Measurements from ENCODE around the gene RHBDD1.

RHBDD1 gene

GRCh38 chr2:226790431-226790830 lies 45.4 kb upstream of the RHBDD1 start:
- Histone ChIP-seq H3K27ac (ENCODE audit: low read depth, low read length) (no peak overlapping the region), H4K12ac (ENCODE audit: low read depth, low read length) (no peak overlapping the region), H3K18ac (ENCODE audit: low read length) (no peak overlapping the region), H3K4me1 (ENCODE audit: control insufficient read depth in 1 of 2, insufficient read depth in 2 of 2, low read length in 2 of 2) (peaks cover 12 to 14% of the 10 kb centered on the region in 2 experiments), H2BK120ac (ENCODE audit: insufficient read depth, low read length, poor library complexity) (no peak overlapping the region), H3K79me2 (ENCODE audit: control insufficient read depth, insufficient read depth, low read length, poor library complexity) (peaks cover 5% of the 10 kb centered on the region), H2AFZ (ENCODE audit: insufficient read depth, low read length, poor library complexity) (peak overlapping the region; percentile 25), H2AK5ac (ENCODE audit: low read length) (no peak overlapping the region), H4K8ac (ENCODE audit: low read depth, low read length) (no peak overlapping the region), H3K9me3 (ENCODE audit: insufficient read depth, low read depth, low read length) (peaks cover 2% of the 10 kb centered on the region), H3K36me3 (ENCODE audit: control insufficient read depth in 1 of 2, insufficient read depth in 2 of 2, low read length in 2 of 2) (peaks cover 4% of the 10 kb centered on the region in 2 experiments), H3K14ac (ENCODE audit: low read length) (no peak overlapping the region), H3K79me1 (ENCODE audit: low read length) (peaks cover 11% of the 10 kb centered on the region), H3K4me2 (ENCODE audit: low read length) (peak overlapping the region; percentile 93), H3K4ac (ENCODE audit: low read depth, low read length) (peak overlapping the region; percentile 40), H3K23ac (ENCODE audit: low read length) (no peak overlapping the region), H4K91ac (ENCODE audit: low read depth, low read length) (no peak overlapping the region), H3K4me3 (ENCODE audit: low read depth, low read length) (no peak overlapping the region), H3K27me3 (ENCODE audit: insufficient read depth, low read length) (no peaks in the 10 kb centered on the region), H2BK5ac (ENCODE audit: low read depth, low read length, poor library complexity) (no peak overlapping the region), H3K9ac (ENCODE audit: low read length) (no peak overlapping the region), H2BK12ac (ENCODE audit: low read length) (no peak overlapping the region)
- no CpG with 5 or more reads among the region's 2 CpGs for WGBS (ENCODE audit: extremely low coverage, insufficient coverage, insufficient read length)
- no peak for DNase-seq

- H2AFZ ChIP-seq (ENCODE audit: insufficient read depth, low read length, poor library complexity): peak overlapping the region; percentile 62
- H3K4me2 ChIP-seq (ENCODE audit: low read length): peak overlapping the region; percentile 93
- peak overlapping the region; percentile 91 for H3K18ac ChIP-seq (ENCODE audit: low read length)
- H3K36me3 ChIP-seq (ENCODE audit: control insufficient read depth in 1 of 2, insufficient read depth in 2 of 2, low read length in 2 of 2): peaks cover 10 to 11% of the 10 kb centered on the region in 2 experiments
- H3K79me2 ChIP-seq (ENCODE audit: control insufficient read depth, insufficient read depth, low read length, poor library complexity): peaks cover 12% of the 10 kb centered on the region
- H3K4ac ChIP-seq (ENCODE audit: low read depth, low read length): peak overlapping the region; percentile 46
- H3K23ac ChIP-seq (ENCODE audit: low read length): no peak overlapping the region
- peak overlapping the region; percentile 85 for H3K4me3 ChIP-seq (ENCODE audit: low read depth, low read length)
- peaks cover 11% of the 10 kb centered on the region for H3K79me1 ChIP-seq (ENCODE audit: low read length)
- peak overlapping the region; percentile 73 for H4K12ac ChIP-seq (ENCODE audit: low read depth, low read length)
- peaks cover 17 to 19% of the 10 kb centered on the region in 2 experiments for H3K4me1 ChIP-seq (ENCODE audit: control insufficient read depth in 1 of 2, insufficient read depth in 2 of 2, low read length in 2 of 2)
- no peak overlapping the region for H2BK12ac ChIP-seq (ENCODE audit: low read length)
- H3K14ac ChIP-seq (ENCODE audit: low read length): peak overlapping the region; percentile 20
- no CpG with 5 or more reads among the region's 24 CpGs for WGBS (ENCODE audit: extremely low coverage, insufficient coverage, insufficient read length)
- peak overlapping the region; percentile 80 for H3K27ac ChIP-seq (ENCODE audit: low read depth, low read length)
- no peak overlapping the region for H2AK5ac ChIP-seq (ENCODE audit: low read length)
- peak overlapping the region; percentile 63 for H2BK5ac ChIP-seq (ENCODE audit: low read depth, low read length, poor library complexity)
- peak overlapping the region; percentile 68 for H4K8ac ChIP-seq (ENCODE audit: low read depth, low read length)
- peak overlapping the region; percentile 44 for H2BK120ac ChIP-seq (ENCODE audit: insufficient read depth, low read length, poor library complexity)
- H3K9me3 ChIP-seq (ENCODE audit: insufficient read depth, low read depth, low read length): peaks cover 2% of the 10 kb centered on the region
- no peaks in the 10 kb centered on the region for H3K27me3 ChIP-seq (ENCODE audit: insufficient read depth, low read length)
- DNase-seq: peak; percentile 50 to 57
- H3K9ac ChIP-seq (ENCODE audit: low read length): peak overlapping the region; percentile 89
- H4K91ac ChIP-seq (ENCODE audit: low read depth, low read length): peak overlapping the region; percentile 10
Observed at GRCh38 chr2:226791056-226791486, 44.8 kb upstream of the RHBDD1 start.

GRCh38 chr2:226791487-226792081 lies 44.3 kb upstream of the RHBDD1 start:
- peak overlapping the region; percentile 91 for H3K18ac ChIP-seq (ENCODE audit: low read length)
- H2BK5ac ChIP-seq (ENCODE audit: low read depth, low read length, poor library complexity): peak overlapping the region; percentile 63
- H3K27ac ChIP-seq (ENCODE audit: low read depth, low read length): peak overlapping the region; percentile 80
- peak overlapping the region; percentile 89 for H3K9ac ChIP-seq (ENCODE audit: low read length)
- H3K36me3 ChIP-seq (ENCODE audit: control insufficient read depth in 1 of 2, insufficient read depth in 2 of 2, low read length in 2 of 2): peaks cover 15 to 16% of the 10 kb centered on the region in 2 experiments
- peak overlapping the region; percentile 74 for H3K14ac ChIP-seq (ENCODE audit: low read length)
- peak overlapping the region; percentile 93 for H3K4me2 ChIP-seq (ENCODE audit: low read length)
- peaks cover 11% of the 10 kb centered on the region for H3K79me1 ChIP-seq (ENCODE audit: low read length)
- no peaks in the 10 kb centered on the region for H3K27me3 ChIP-seq (ENCODE audit: insufficient read depth, low read length)
- peaks cover 16% of the 10 kb centered on the region for H3K79me2 ChIP-seq (ENCODE audit: control insufficient read depth, insufficient read depth, low read length, poor library complexity)
- peak overlapping the region; percentile 44 for H2BK120ac ChIP-seq (ENCODE audit: insufficient read depth, low read length, poor library complexity)
- H2AFZ ChIP-seq (ENCODE audit: insufficient read depth, low read length, poor library complexity): peak overlapping the region; percentile 62
- no peak overlapping the region for H3K23ac ChIP-seq (ENCODE audit: low read length)
- H4K8ac ChIP-seq (ENCODE audit: low read depth, low read length): peak overlapping the region; percentile 68
- H2BK12ac ChIP-seq (ENCODE audit: low read length): no peak overlapping the region
- DNase-seq: peak; percentile 59 to 83
- H3K4me3 ChIP-seq (ENCODE audit: low read depth, low read length): peak overlapping the region; percentile 85
- H3K9me3 ChIP-seq (ENCODE audit: insufficient read depth, low read depth, low read length): peaks cover 2% of the 10 kb centered on the region
- no CpG with 5 or more reads among the region's 56 CpGs for WGBS (ENCODE audit: extremely low coverage, insufficient coverage, insufficient read length)
- no peak overlapping the region for H2AK5ac ChIP-seq (ENCODE audit: low read length)
- peak overlapping the region; percentile 73 for H4K12ac ChIP-seq (ENCODE audit: low read depth, low read length)
- H3K4ac ChIP-seq (ENCODE audit: low read depth, low read length): peak overlapping the region; percentile 26
- peak overlapping the region; percentile 66 for H4K91ac ChIP-seq (ENCODE audit: low read depth, low read length)
- peaks cover 22 to 24% of the 10 kb centered on the region in 2 experiments for H3K4me1 ChIP-seq (ENCODE audit: control insufficient read depth in 1 of 2, insufficient read depth in 2 of 2, low read length in 2 of 2)

GRCh38 chr2:226792155-226792881 lies 43.5 kb upstream of the RHBDD1 start:
- Histone ChIP-seq H3K79me2 (ENCODE audit: control insufficient read depth, insufficient read depth, low read length, poor library complexity) (peaks cover 22% of the 10 kb centered on the region), H2AK5ac (ENCODE audit: low read length) (no peak overlapping the region)

More at GRCh38 chr2:226792155-226792881, 43.5 kb upstream of the RHBDD1 start:
- no peaks in the 10 kb centered on the region for H3K27me3 ChIP-seq (ENCODE audit: insufficient read depth, low read length)
- H3K23ac ChIP-seq (ENCODE audit: low read length): no peak overlapping the region
- H4K8ac ChIP-seq (ENCODE audit: low read depth, low read length): peak overlapping the region; percentile 42
- no peak overlapping the region for H3K18ac ChIP-seq (ENCODE audit: low read length)
- H3K4me2 ChIP-seq (ENCODE audit: low read length): peak overlapping the region; percentile 93
- no peak overlapping the region for H4K12ac ChIP-seq (ENCODE audit: low read depth, low read length)
- peaks cover 2% of the 10 kb centered on the region for H3K9me3 ChIP-seq (ENCODE audit: insufficient read depth, low read depth, low read length)
- peaks cover 23% of the 10 kb centered on the region in 2 experiments for H3K36me3 ChIP-seq (ENCODE audit: control insufficient read depth in 1 of 2, insufficient read depth in 2 of 2, low read length in 2 of 2)
- H3K4me3 ChIP-seq (ENCODE audit: low read depth, low read length): no peak overlapping the region
- H3K9ac ChIP-seq (ENCODE audit: low read length): peak overlapping the region; percentile 65
- peak overlapping the region; percentile 16 for H3K4ac ChIP-seq (ENCODE audit: low read depth, low read length)
- peak overlapping the region; percentile 73 for H2BK5ac ChIP-seq (ENCODE audit: low read depth, low read length, poor library complexity)
- peaks cover 30 to 31% of the 10 kb centered on the region in 2 experiments for H3K4me1 ChIP-seq (ENCODE audit: control insufficient read depth in 1 of 2, insufficient read depth in 2 of 2, low read length in 2 of 2)
- WGBS (ENCODE audit: extremely low coverage, insufficient coverage, insufficient read length): no CpG with 5 or more reads among the region's 7 CpGs
- DNase-seq: no peak
- H4K91ac ChIP-seq (ENCODE audit: low read depth, low read length): peak overlapping the region; percentile 67
- no peak overlapping the region for H2AFZ ChIP-seq (ENCODE audit: insufficient read depth, low read length, poor library complexity)
- peak overlapping the region; percentile 29 for H2BK120ac ChIP-seq (ENCODE audit: insufficient read depth, low read length, poor library complexity)
- peak overlapping the region; percentile 72 for H3K27ac ChIP-seq (ENCODE audit: low read depth, low read length)
- H2BK12ac ChIP-seq (ENCODE audit: low read length): peak overlapping the region; percentile 51
- H3K14ac ChIP-seq (ENCODE audit: low read length): no peak overlapping the region
- peaks cover 11% of the 10 kb centered on the region for H3K79me1 ChIP-seq (ENCODE audit: low read length)
